SJCRH30 (cell line): ENCODE measurements around the gene C11orf71. TPM values are rescaled to one million over a fixed set of nuclear protein-coding genes. Genes with fewer than 3 reads are reported as not detected.

Source experiments
- DNase-seq, 2 experiments: peaks; one replicate each; pipeline ENCODE4 v3.0.0-alpha.2; 2015 to 2020
- H3K27ac ChIP-seq: fragments of 250-450 bp; sonication (Bioruptor Pico); 2 replicates; pipeline ENCODE4 v1.5.1; 2020; ENCODE audit warnings: mild to moderate bottlenecking, moderate library complexity
- H3K27me3 ChIP-seq: fragments of 250-450 bp; sonication (Bioruptor Pico); 2 replicates; pipeline ENCODE4 v1.5.1; 2020; ENCODE audit warnings: mild to moderate bottlenecking, moderate library complexity
- H3K36me3 ChIP-seq: fragments of 250-450 bp; sonication (Bioruptor Pico); 2 replicates; pipeline ENCODE4 v1.5.1; 2020; ENCODE audit warnings: mild to moderate bottlenecking, moderate library complexity
- H3K4me1 ChIP-seq: fragments of 250-450 bp; sonication (Bioruptor Pico); 2 replicates; pipeline ENCODE4 v1.5.1; 2020; ENCODE audit warnings: mild to moderate bottlenecking, moderate library complexity
- H3K4me3 ChIP-seq: fragments of 250-450 bp; sonication (Bioruptor Pico); 2 replicates; pipeline ENCODE4 v1.5.1; 2020; ENCODE audit warnings: mild to moderate bottlenecking, moderate library complexity
- H3K9me3 ChIP-seq: fragments of 250-450 bp; sonication (Bioruptor Pico); replicated peaks from 2 replicates; pipeline ENCODE4 v1.5.1; 2020; ENCODE audit warnings: mild to moderate bottlenecking, moderate library complexity
- total RNA-seq: library from RNA; depleted of rRNA; stranded (reverse); fragments of >200 nt; shearing (Covaris generic); gene quantifications from 2 replicates; pipeline ENCODE4 v1.2.3, GENCODE V29; 2014; rRNA removed

The C11orf71 gene
- total RNA-seq, 1 experiment from 2014 or later, result 3.6 TPM

- Histone ChIP-seq H3K27me3 (no peaks in the 10 kb centered on the region), H3K36me3 (no peaks in the 10 kb centered on the region), H3K4me1 (peaks cover 12% of the 10 kb centered on the region; the same call in 1 of the 2 replicates), H3K4me3 (no peak overlapping the region), H3K27ac (no peak overlapping the region), H3K9me3 (no peaks in the 10 kb centered on the region)
- DNase-seq, result no peak
Measured at GRCh38 chr11:114353443-114353842, 46.9 kb downstream of the C11orf71 start.

- Histone ChIP-seq H3K4me3 (no peak overlapping the region), H3K27ac (no peak overlapping the region), H3K4me1 (0 out of 2 replicates have a peak, but pooled peaks cover 2% of the 10 kb centered on the region)
Measured at GRCh38 chr11:114350022-114350421, 50.3 kb downstream of the C11orf71 start.

More at GRCh38 chr11:114350022-114350421, 50.3 kb downstream of the C11orf71 start:
- DNase-seq, result no peak
- no peaks in the 10 kb centered on the region for H3K9me3 ChIP-seq
- no peaks in the 10 kb centered on the region for H3K27me3 ChIP-seq
- no peaks in the 10 kb centered on the region for H3K36me3 ChIP-seq

Other genes with a start within 250 kb of the C11orf71 start
- gene NNMT, start 104.1 kb downstream of the C11orf71 start, total RNA-seq, result 51.2 and 59.6 TPM in 2 replicates
- gene RBM7, start 155 bp upstream of the C11orf71 start, total RNA-seq, result 17.4 and 19.9 TPM in 2 replicates
- 76.0 and 81.3 TPM in 2 replicates for gene REXO2, start 39.0 kb upstream of the C11orf71 start, total RNA-seq
- gene NXPE1, start 159.4 kb upstream of the C11orf71 start, total RNA-seq, result not detected in 2 replicates
- gene NXPE4, start 195.3 kb upstream of the C11orf71 start, total RNA-seq, result not detected in 2 replicates